ENCODE results near the gene PAXIP1. TPM values are rescaled to one million over a fixed set of nuclear protein-coding genes. Genes with fewer than 3 reads are reported as not detected.

PAXIP1 gene
- total and polyA plus RNA-seq, 2 donors (not counting 3 experiments of a cell fraction or from before 2014, with no cell fraction given) = 10.0 to 15.8 TPM

DNA sequence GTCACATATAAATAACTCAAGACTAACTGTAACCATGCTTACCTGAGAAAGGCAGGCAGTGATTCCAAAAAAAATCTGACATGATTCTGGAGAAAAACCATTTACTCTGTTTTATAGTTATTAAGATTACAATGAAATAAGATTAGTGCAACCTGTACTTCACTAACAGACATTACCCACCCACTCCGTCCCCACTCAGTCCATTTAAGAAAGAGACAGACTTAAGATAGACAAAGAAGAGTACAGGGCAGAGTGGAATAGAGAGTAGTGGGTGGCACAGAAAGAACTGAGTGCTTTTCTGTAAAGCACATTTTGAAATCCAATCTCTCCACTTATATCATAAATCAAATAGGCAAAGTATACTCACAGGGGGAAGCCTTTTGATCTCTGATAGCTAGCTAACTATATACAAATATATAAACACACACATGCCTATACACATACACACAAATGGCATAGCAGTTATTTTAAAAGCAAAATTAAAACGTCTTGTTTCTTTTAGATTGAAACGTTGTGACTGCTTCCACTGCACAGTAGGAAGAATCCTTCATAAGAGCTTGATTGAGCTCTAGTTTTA, 11.9 kb downstream of the PAXIP1 start:
- no peak for TF ChIP-seq POLR2A (IDR thresholded peaks at IDR 0.05; ENCODE audit: low read depth, low read length)
- TF ChIP-seq GATA2 (IDR thresholded peaks at IDR 0.05; ENCODE audit: insufficient read depth, insufficient read length, low read depth, low read length) = no peak
- intact Hi-C loops (cut with micrococcal nuclease) = no loop called here
- H3K27me3 ChIP-seq (ENCODE audit: control insufficient read depth in 2 of 2, insufficient read depth in 2 of 2, low read length in 2 of 2) = no peaks in the 10 kb centered on the region
- H3K4me2 ChIP-seq (ENCODE audit: insufficient read depth, low read length) = no peak overlapping the region
- POLR2A ChIA-PET = interaction anchor here (0.6 kb wide), 1 partner anchor 470 kb away, joined by 4 read pairs; no protein-coding TSS in a partner anchor
- H3K9me1 ChIP-seq (replicated peaks; ENCODE audit: control insufficient read depth, extremely low read depth, insufficient read depth, low read length) = no peaks in the 10 kb centered on the region
- H3K27ac ChIP-seq (ENCODE audit: insufficient read depth, low read depth, low read length) = no peak overlapping the region
- H3K79me2 ChIP-seq (ENCODE audit: control insufficient read depth, insufficient read depth, low read length) = peaks cover 2% of the 10 kb centered on the region
- no peak overlapping the region for H2AFZ ChIP-seq (ENCODE audit: low read depth, low read length)
- no peak for DNase-seq (ENCODE audit: low read depth, low spot score)
- BruUV-seq (replicated peaks) = no TSS peak
- no peak overlapping the region for H3K4me3 ChIP-seq (replicated peaks in 1 of 3; ENCODE audit: insufficient read depth in 1 of 3, low read depth in 1 of 3, low read length in 3 of 3)
- no peak for FAIRE-seq
- no peaks in the 10 kb centered on the region for H3K9me3 ChIP-seq (replicated peaks; ENCODE audit: control insufficient read depth, insufficient read depth, low read length)
- CTCF ChIA-PET = interaction anchor here (0.8 kb wide), 1 partner anchor 17 kb away, joined by 3 read pairs; no protein-coding TSS in a partner anchor
- peaks cover 5 to 14% of the 10 kb centered on the region in 2 experiments for H3K36me3 ChIP-seq (ENCODE audit: control insufficient read depth in 2 of 2, extremely low read depth in 1 of 2, insufficient read depth in 2 of 2, low read length in 2 of 2)
- H3K4me1 ChIP-seq (ENCODE audit: control insufficient read depth, extremely low read depth, insufficient read depth, low read length) = no peaks in the 10 kb centered on the region
- dilution Hi-C loops (cut with MboI; ENCODE audit: extremely low pct_ligation_motif_present, low sequenced_read_pairs) = no loop called here
- no peak overlapping the region for H3K9ac ChIP-seq (replicated peaks; ENCODE audit: extremely low read depth, insufficient read depth, low read length)
- no peaks in the 10 kb centered on the region for H4K20me1 ChIP-seq (replicated peaks; ENCODE audit: control insufficient read depth, extremely low read depth, insufficient read depth, low read length)

DNA sequence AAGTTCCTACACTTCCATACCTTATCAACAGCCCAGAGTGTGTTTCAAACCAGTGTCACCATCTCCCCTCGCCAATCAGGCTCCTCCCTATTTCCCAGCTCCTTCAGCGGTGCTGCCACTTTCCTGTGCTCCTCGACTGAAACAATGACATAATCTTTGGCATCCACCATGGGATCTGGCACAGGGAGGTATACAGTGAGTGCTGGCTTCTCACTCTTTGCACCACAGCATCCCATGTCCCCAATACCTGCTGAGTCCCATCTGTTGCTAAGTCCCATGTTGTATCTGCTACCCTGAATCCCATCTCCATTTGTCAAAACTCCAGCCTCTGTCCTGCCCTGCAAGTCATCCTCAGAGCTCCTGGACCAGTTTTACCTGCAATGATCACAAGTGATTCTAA, 15.4 kb downstream of the PAXIP1 start:
- no peak overlapping the region for H3K4me2 ChIP-seq (ENCODE audit: insufficient read depth, low read length)
- CTCF ChIA-PET = no interaction called here
- H3K27me3 ChIP-seq (ENCODE audit: control insufficient read depth in 2 of 2, insufficient read depth in 2 of 2, low read length in 2 of 2) = no peaks in the 10 kb centered on the region
- DNase-seq (ENCODE audit: low read depth, low spot score) = no peak
- TF ChIP-seq JUN (IDR thresholded peaks at IDR 0.05; ENCODE audit: borderline replicate concordance, insufficient read depth, insufficient read length, low read depth) (no peak), POLR2AphosphoS5 (IDR thresholded peaks at IDR 0.05; ENCODE audit: insufficient read depth, low read depth, low read length) (no peak), GATA2 (IDR thresholded peaks at IDR 0.05; ENCODE audit: insufficient read depth, insufficient read length, low read depth, low read length) (no peak), EZH2 (IDR thresholded peaks at IDR 0.05; ENCODE audit: borderline replicate concordance, low read depth, low read length, severe bottlenecking) (no peak), POLR2A (IDR thresholded peaks at IDR 0.05; ENCODE audit: low read depth, low read length) (no peak), MYC (IDR thresholded peaks at IDR 0.05; ENCODE audit: low read depth, low read length) (no peak), FOS (IDR thresholded peaks at IDR 0.05; ENCODE audit: borderline replicate concordance, insufficient read depth, low read length) (no peak)
- TF ChIP-seq, protein P1, sequence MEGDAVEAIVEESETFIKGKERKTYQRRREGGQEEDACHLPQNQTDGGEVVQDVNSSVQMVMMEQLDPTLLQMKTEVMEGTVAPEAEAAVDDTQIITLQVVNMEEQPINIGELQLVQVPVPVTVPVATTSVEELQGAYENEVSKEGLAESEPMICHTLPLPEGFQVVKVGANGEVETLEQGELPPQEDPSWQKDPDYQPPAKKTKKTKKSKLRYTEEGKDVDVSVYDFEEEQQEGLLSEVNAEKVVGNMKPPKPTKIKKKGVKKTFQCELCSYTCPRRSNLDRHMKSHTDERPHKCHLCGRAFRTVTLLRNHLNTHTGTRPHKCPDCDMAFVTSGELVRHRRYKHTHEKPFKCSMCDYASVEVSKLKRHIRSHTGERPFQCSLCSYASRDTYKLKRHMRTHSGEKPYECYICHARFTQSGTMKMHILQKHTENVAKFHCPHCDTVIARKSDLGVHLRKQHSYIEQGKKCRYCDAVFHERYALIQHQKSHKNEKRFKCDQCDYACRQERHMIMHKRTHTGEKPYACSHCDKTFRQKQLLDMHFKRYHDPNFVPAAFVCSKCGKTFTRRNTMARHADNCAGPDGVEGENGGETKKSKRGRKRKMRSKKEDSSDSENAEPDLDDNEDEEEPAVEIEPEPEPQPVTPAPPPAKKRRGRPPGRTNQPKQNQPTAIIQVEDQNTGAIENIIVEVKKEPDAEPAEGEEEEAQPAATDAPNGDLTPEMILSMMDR (IDR thresholded peaks at IDR 0.05; ENCODE audit: extremely low read depth in 1 of 2, insufficient read depth in 1 of 2, low read depth in 1 of 2, low read length in 2 of 2) = no peak
- TF ChIP-seq, protein P2, sequence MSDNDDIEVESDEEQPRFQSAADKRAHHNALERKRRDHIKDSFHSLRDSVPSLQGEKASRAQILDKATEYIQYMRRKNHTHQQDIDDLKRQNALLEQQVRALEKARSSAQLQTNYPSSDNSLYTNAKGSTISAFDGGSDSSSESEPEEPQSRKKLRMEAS (IDR thresholded peaks at IDR 0.05; ENCODE audit: insufficient read depth, insufficient read length) = no peak
- H4K20me1 ChIP-seq (replicated peaks; ENCODE audit: control insufficient read depth, extremely low read depth, insufficient read depth, low read length) = no peaks in the 10 kb centered on the region
- BruUV-seq (replicated peaks) = no TSS peak
- H3K4me1 ChIP-seq (ENCODE audit: control insufficient read depth, extremely low read depth, insufficient read depth, low read length) = no peaks in the 10 kb centered on the region
- no peak overlapping the region for H2AFZ ChIP-seq (ENCODE audit: low read depth, low read length)
- no peak overlapping the region for H3K4me3 ChIP-seq (replicated peaks in 1 of 3; ENCODE audit: insufficient read depth in 1 of 3, low read depth in 1 of 3, low read length in 3 of 3)
- H3K9me1 ChIP-seq (replicated peaks; ENCODE audit: control insufficient read depth, extremely low read depth, insufficient read depth, low read length) = no peaks in the 10 kb centered on the region
- POLR2A ChIA-PET = no interaction called here
- intact Hi-C loops (cut with micrococcal nuclease) = no loop called here
- H3K9ac ChIP-seq (replicated peaks; ENCODE audit: extremely low read depth, insufficient read depth, low read length) = no peak overlapping the region
- peaks cover 5 to 9% of the 10 kb centered on the region in 2 experiments for H3K36me3 ChIP-seq (ENCODE audit: control insufficient read depth in 2 of 2, extremely low read depth in 1 of 2, insufficient read depth in 2 of 2, low read length in 2 of 2)
- dilution Hi-C loops (cut with MboI; ENCODE audit: extremely low pct_ligation_motif_present, low sequenced_read_pairs) = no loop called here
- H3K27ac ChIP-seq (ENCODE audit: insufficient read depth, low read depth, low read length) = no peak overlapping the region
- no peaks in the 10 kb centered on the region for H3K79me2 ChIP-seq (ENCODE audit: control insufficient read depth, insufficient read depth, low read length)
- no peaks in the 10 kb centered on the region for H3K9me3 ChIP-seq (replicated peaks; ENCODE audit: control insufficient read depth, insufficient read depth, low read length)
- FAIRE-seq = no peak
